A549 (cell line): ENCODE data around the gene TESMIN.

Experiments
- ELK1 ChIP-seq: fragments of 150-350 bp; IDR thresholded peaks from 2 replicates; pipeline ENCODE4 v1.6.1; 2014; ENCODE audit warnings: low read depth, mild to moderate bottlenecking, low read length
- EP300 ChIP-seq, 2 experiments: fragments of >200 bp; sonication (Bioruptor Twin); formaldehyde crosslinking; IDR thresholded peaks; 2 replicates in 1 of 2; 3 replicates in 1 of 2; pipeline ENCODE4 v1.6.1; 2016 to 2017
- POLR2A ChIP-seq: IDR thresholded peaks from 2 replicates; pipeline ENCODE4 v1.6.1; 2012; ENCODE audit warnings: mild to moderate bottlenecking, low read length
- REST ChIP-seq: fragments of 200-600 bp; sonication (generic); IDR thresholded peaks from 2 replicates; pipeline ENCODE4 v1.6.1; 2016; ENCODE audit warnings: antibody characterized with exemption, mild to moderate bottlenecking, moderate library complexity
- SMC3 ChIP-seq: fragments of >200 bp; sonication (Bioruptor Twin); formaldehyde crosslinking; IDR thresholded peaks from 3 replicates; pipeline ENCODE4 v1.6.1; 2018; ENCODE audit warnings: inconsistent platforms
- USF2 ChIP-seq: fragments of 450-650 bp; IDR thresholded peaks from 2 replicates; pipeline ENCODE4 v1.6.1; 2014; ENCODE audit warnings: antibody characterized with exemption

GRCh38 chr11:68735646-68736045 is 15.7 kb downstream of the TESMIN start:
- TF ChIP-seq POLR2A (no peak), EP300 (IDR thresholded peaks at IDR 0.05) (no peak), SMC3 (no peak), ELK1 (no peak), USF2 (no peak), REST (no peak)
